Lower lobe of right lung (tissue), 2 donors: ENCODE data around the gene TRIML2. TPM values are rescaled to one million over a fixed set of nuclear protein-coding genes. Genes with fewer than 3 reads are reported as not detected.

Source experiments
- ATAC-seq, 2 donors: fragments of 200-7000 bp; cut with Tn5 transposase; one replicate each; pipeline ENCODE4 v1.9.1; 2020 to 2022; ENCODE audit warnings: mild to moderate bottlenecking in 2 of 2, moderate library complexity in 2 of 2
- DNase-seq: peaks from one replicate; pipeline ENCODE4 v3.0.0-alpha.2; 2020
- H3K27ac ChIP-seq: fragments of 200-600 bp; one replicate; pipeline ENCODE4 v1.8.0; 2022
- H3K27me3 ChIP-seq: fragments of 200-600 bp; one replicate; pipeline ENCODE4 v1.8.0; 2022; ENCODE audit warnings: low read depth
- H3K36me3 ChIP-seq: fragments of 200-600 bp; one replicate; pipeline ENCODE4 v1.8.0; 2022; ENCODE audit warnings: mild to moderate bottlenecking
- H3K4me1 ChIP-seq: fragments of 200-600 bp; one replicate; pipeline ENCODE4 v1.8.0; 2022
- H3K4me3 ChIP-seq: fragments of 200-600 bp; one replicate; pipeline ENCODE4 v1.8.0; 2022; ENCODE audit warnings: mild to moderate bottlenecking
- H3K9me3 ChIP-seq: fragments of 200-600 bp; one replicate; pipeline ENCODE4 v1.8.0; 2022
- intact Hi-C: fragments of 100-400 bp; cut with DNase I; formaldehyde crosslinking; loops from one replicate; pipeline ENCODE4 v1.11.0; 2022
- total RNA-seq: library from RNA; stranded (reverse); fragmentation: NEBNext Ultra II Directional; extraction: Animal tissue kit (Norgen Biotek cat#: 25700); gene quantifications from one replicate; pipeline ENCODE4 v1.2.1, GENCODE V29; 2021
- TF ChIP-seq, protein P1 (sequence below): fragments of 200-600 bp; IDR thresholded peaks from one replicate; pipeline ENCODE4 v1.8.0; 2022; ENCODE audit warnings: antibody characterized with exemption, mild to moderate bottlenecking
- donor health status: DM: no; HTN: yes; CAD: no; lungs with severe emphysema.

TRIML2 gene
- total RNA-seq, 1 donor from 2014 or later: not detected

GRCh38 chr4:188041721-188042120 lies 67.7 kb downstream of the TRIML2 start:
- Histone ChIP-seq H3K9me3 (no peaks in the 10 kb centered on the region), H3K4me1 (no peaks in the 10 kb centered on the region), H3K36me3 (no peaks in the 10 kb centered on the region), H3K27ac (no peak overlapping the region), H3K4me3 (no peak overlapping the region), H3K27me3 (no peaks in the 10 kb centered on the region)
- no peak for DNase-seq
- ATAC-seq: no peak
- intact Hi-C loops: no loop called here
- TF ChIP-seq, protein P1, sequence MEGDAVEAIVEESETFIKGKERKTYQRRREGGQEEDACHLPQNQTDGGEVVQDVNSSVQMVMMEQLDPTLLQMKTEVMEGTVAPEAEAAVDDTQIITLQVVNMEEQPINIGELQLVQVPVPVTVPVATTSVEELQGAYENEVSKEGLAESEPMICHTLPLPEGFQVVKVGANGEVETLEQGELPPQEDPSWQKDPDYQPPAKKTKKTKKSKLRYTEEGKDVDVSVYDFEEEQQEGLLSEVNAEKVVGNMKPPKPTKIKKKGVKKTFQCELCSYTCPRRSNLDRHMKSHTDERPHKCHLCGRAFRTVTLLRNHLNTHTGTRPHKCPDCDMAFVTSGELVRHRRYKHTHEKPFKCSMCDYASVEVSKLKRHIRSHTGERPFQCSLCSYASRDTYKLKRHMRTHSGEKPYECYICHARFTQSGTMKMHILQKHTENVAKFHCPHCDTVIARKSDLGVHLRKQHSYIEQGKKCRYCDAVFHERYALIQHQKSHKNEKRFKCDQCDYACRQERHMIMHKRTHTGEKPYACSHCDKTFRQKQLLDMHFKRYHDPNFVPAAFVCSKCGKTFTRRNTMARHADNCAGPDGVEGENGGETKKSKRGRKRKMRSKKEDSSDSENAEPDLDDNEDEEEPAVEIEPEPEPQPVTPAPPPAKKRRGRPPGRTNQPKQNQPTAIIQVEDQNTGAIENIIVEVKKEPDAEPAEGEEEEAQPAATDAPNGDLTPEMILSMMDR: no peak

Other genes starting within 250 kb of the TRIML2 start
- not detected for gene ZFP42, start 113.8 kb downstream of the TRIML2 start, total RNA-seq
- not detected for gene TRIML1, start 29.8 kb upstream of the TRIML2 start, total RNA-seq